Lower leg skin (tissue), 4 donors: ENCODE results near the gene SMIM32. TPM values are rescaled to one million over a fixed set of nuclear protein-coding genes. Genes with fewer than 3 reads are reported as not detected.

ENCODE experiments used
- DNase-seq, 2 donors: peaks; one replicate each; pipeline ENCODE4 v3.0.0-alpha.2; 2019; ENCODE audit warnings: low spot score in 2 of 2
- H3K4me3 ChIP-seq: fragments of 200-600 bp; sonication (generic); 2 replicates; pipeline ENCODE4 v1.5.1; 2017; ENCODE audit warnings: mild to moderate bottlenecking, low read depth; ENCODE audit not compliant: poor library complexity, severe bottlenecking
- POLR2A ChIP-seq, 2 donors: fragments of 450-650 bp; IDR thresholded peaks; one replicate each; pipeline ENCODE4 v1.6.1; 2016 to 2017; ENCODE audit warnings: antibody characterized with exemption in 2 of 2, mild to moderate bottlenecking in 1 of 2, moderate library complexity in 1 of 2
- WGBS, 2 donors: methylation state at CpG; one replicate each; pipeline ENCODE4 v1.1.5; 2018; 5-methylcytosine and 5-hydroxymethylcytosine counted together
- intact Hi-C: fragments of 100-400 bp; cut with DNase I; formaldehyde crosslinking; loops from one replicate; pipeline ENCODE4 v1.15.0; 2023; ENCODE audit warnings: low total_unique reads
- total RNA-seq, 4 donors: library from RNA; depleted of rRNA; stranded (reverse); fragments of >200 nt; gene quantifications; one replicate each; pipeline ENCODE4 v1.1.0, GENCODE V29; 2016
- TF ChIP-seq, protein P1 (sequence below), 3 donors: fragments of 450-650 bp; IDR thresholded peaks; one replicate each; pipeline ENCODE4 v1.5.1; 2016; ENCODE audit warnings: antibody characterized with exemption in 3 of 3, mild to moderate bottlenecking in 3 of 3, moderate library complexity in 2 of 3

Gene SMIM32
- total RNA-seq, 4 donors from 2014 or later: not detected

DNA sequence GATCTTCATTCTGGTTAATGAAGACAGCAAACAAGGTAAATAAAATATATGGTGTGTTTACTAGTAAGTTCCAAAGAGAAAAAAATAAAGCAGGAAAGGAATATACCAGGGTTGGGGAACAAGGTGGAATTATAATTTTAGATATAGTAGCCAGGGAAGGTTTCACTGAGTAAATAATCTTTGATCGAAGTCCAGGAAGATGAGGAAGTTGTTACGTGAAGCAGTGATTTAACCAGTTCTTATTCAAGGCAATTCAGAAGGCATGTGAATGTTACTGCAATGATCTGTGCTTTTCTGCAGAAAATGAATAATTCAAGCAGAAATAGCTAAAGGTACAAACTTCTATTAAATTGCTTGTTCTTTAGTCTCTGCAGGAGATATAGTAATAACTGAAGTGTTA lies 6.2 kb downstream of the SMIM32 start:
- DNase-seq: no peak
- WGBS, 2 donors: 80 to 90% methylated on average over 2 of the region's 2 CpGs
- TF ChIP-seq, protein P1, sequence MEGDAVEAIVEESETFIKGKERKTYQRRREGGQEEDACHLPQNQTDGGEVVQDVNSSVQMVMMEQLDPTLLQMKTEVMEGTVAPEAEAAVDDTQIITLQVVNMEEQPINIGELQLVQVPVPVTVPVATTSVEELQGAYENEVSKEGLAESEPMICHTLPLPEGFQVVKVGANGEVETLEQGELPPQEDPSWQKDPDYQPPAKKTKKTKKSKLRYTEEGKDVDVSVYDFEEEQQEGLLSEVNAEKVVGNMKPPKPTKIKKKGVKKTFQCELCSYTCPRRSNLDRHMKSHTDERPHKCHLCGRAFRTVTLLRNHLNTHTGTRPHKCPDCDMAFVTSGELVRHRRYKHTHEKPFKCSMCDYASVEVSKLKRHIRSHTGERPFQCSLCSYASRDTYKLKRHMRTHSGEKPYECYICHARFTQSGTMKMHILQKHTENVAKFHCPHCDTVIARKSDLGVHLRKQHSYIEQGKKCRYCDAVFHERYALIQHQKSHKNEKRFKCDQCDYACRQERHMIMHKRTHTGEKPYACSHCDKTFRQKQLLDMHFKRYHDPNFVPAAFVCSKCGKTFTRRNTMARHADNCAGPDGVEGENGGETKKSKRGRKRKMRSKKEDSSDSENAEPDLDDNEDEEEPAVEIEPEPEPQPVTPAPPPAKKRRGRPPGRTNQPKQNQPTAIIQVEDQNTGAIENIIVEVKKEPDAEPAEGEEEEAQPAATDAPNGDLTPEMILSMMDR (IDR thresholded peaks at IDR 0.05): no peak
- TF ChIP-seq POLR2A (IDR thresholded peaks at IDR 0.05): no peak
- H3K4me3 ChIP-seq: no peak overlapping the region
- intact Hi-C loops: no loop called here

DNA sequence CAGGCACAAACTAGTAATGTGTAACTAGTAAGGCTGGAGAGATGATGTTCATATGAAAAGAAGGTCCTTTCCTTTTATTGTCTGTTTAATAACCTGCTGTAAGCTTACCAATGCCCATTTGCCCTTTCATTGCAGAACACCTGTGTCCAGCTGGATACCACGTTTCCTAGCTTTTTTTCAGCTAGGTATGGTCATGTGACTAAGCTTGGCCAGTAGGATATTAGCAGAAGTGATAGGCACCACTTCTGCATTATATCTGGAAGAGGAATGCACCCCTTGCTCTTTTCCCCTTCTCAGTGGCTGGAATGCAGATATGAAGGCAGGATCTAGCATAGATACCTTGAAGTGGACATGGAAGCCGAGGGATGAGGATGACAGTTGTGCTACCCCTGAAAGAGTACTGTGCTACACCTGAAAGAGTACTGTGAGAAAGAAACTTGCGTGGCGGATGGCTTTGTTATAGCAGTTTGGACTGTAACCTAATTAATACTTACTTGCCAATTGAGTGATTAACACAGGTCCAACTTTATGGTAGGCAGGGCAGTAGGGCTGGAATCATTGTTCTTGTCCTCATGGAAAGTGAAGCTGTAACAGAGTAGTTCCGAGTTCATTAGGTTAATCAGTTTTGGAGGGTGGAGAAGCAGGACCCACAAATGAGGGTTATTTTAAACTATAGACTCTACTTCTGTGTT lies 6.8 kb downstream of the SMIM32 start:
- intact Hi-C loops: no loop called here
- TF ChIP-seq POLR2A (IDR thresholded peaks at IDR 0.05): no peak
- TF ChIP-seq, protein P1 (IDR thresholded peaks at IDR 0.05): no peak
- 90 to 93% methylated on average over 5 of the region's 5 CpGs for WGBS, 2 donors
- H3K4me3 ChIP-seq: no peak overlapping the region
- no peak for DNase-seq

DNA sequence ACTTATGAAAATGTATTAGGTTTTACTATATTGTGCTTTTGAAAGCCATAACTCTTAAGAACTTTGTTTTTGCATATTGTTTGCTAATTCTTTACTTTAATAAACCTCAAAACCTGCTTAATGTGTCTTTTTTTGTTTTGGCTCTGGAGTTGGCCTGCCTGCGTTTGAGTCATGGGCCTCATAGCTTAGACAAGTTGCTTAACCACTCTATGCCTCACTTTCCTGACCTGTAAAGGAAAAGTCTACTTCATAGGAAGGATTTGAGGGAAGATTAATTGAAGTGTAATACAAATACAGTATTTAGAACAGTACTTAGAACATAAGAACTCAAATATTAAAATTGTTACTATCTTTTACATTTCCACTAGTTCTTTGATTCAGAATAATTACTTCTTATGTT lies 10.3 kb downstream of the SMIM32 start:
- intact Hi-C loops: no loop called here
- DNase-seq: no peak
- WGBS, 2 donors: 74 to 78% methylated on average over 1 of the region's 1 CpG
- TF ChIP-seq, protein P1 (IDR thresholded peaks at IDR 0.05): no peak
- no peak for TF ChIP-seq POLR2A (IDR thresholded peaks at IDR 0.05)
- H3K4me3 ChIP-seq: no peak overlapping the region

DNA sequence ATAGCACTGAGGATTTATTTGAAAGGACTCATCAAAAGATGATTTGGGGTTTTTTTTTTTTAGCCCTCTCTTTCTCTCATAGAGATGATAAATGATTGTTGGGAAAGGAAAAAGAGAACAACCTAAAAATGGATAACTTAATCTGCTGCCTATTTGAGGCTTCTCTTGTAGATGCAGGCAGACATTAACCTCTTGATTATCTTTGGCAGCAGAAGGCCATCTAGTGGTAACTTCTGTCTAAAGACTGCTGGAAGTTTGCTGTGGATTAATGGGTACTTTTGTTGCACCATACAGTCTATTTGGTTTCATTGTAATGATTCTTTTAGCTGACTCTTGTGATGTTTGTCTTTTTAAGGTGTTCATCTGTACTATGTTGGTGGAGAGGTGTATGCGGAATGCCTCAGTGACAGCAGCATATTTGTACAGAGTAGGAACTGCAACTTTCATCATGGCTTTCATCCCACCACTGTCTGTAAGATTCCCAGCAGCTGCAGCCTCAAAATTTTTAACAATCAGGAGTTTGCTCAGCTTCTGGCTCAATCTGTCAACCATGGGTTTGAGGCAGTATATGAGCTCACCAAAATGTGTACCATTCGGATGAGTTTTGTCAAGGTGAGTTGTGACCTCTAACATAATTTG lies 18.8 kb downstream of the SMIM32 start:
- TF ChIP-seq, protein P1 (IDR thresholded peaks at IDR 0.05): no peak
- no peak for TF ChIP-seq POLR2A (IDR thresholded peaks at IDR 0.05)
- no peak overlapping the region for H3K4me3 ChIP-seq
- intact Hi-C loops: loop anchor here (10.0 kb wide), 1 partner anchor 109 kb away; no protein-coding TSS in a partner anchor
- 91 to 93% methylated on average over 2 of the region's 2 CpGs for WGBS, 2 donors
- no peak for DNase-seq

DNA sequence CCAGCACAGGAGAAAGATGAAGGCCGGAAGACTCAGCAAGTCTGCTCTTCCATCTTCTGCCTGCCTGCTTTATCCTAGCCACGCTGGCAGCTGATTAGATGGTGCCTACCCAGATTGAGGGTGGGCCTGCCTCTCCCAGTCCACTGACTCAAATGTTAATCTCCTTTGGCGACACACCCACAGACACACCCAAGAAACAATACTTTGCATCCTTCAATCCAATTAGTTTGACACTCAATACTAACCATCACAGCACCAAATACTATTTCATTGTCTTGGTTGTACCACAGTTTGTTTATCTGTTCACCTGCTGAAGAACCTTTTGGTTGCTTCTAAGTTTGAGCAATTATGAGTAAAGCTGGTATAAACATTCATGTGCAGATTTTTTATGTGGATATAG lies 23.7 kb downstream of the SMIM32 start:
- no peak overlapping the region for H3K4me3 ChIP-seq
- TF ChIP-seq, protein P1 (IDR thresholded peaks at IDR 0.05): no peak
- no peak for TF ChIP-seq POLR2A (IDR thresholded peaks at IDR 0.05)
- intact Hi-C loops: no loop called here
- DNase-seq: no peak
- WGBS, 2 donors: 94 to 95% methylated on average over 3 of the region's 3 CpGs
